Measurements from ENCODE around the gene UNCX.
A peak's percentile ranks its signal among the peaks of the same experiment; 100 is the strongest.

UNCX gene

GRCh38 chr7:1225441-1226185 is 7.1 kb upstream of the UNCX start:
- H3K4me3 ChIP-seq (ENCODE audit: control insufficient read depth, low read depth, low read length) = no peak overlapping the region
- TF ChIP-seq CTCF (IDR thresholded peaks at IDR 0.05; ENCODE audit: control insufficient read depth, insufficient read depth, low read depth, low read length, missing control alignments) = peak; percentile 61
- no peak for DNase-seq (ENCODE audit: low read depth)

- no peak for TF ChIP-seq CTCF (IDR thresholded peaks at IDR 0.05; ENCODE audit: control insufficient read depth, insufficient read depth, low read depth, low read length, missing control alignments)
- no peak overlapping the region for H3K4me3 ChIP-seq (ENCODE audit: control insufficient read depth, low read depth, low read length)
- DNase-seq (ENCODE audit: low read depth) = no peak
These were observed 6.3 kb upstream of the UNCX start for GRCh38 chr7:1226186-1226901.

- no peak for DNase-seq (ENCODE audit: low read depth)
- H3K4me3 ChIP-seq (ENCODE audit: control insufficient read depth, low read depth, low read length) = no peak overlapping the region
- TF ChIP-seq CTCF (IDR thresholded peaks at IDR 0.05; ENCODE audit: control insufficient read depth, insufficient read depth, low read depth, low read length, missing control alignments) = no peak
These were observed 5.4 kb upstream of the UNCX start for GRCh38 chr7:1227071-1227804.

DNA sequence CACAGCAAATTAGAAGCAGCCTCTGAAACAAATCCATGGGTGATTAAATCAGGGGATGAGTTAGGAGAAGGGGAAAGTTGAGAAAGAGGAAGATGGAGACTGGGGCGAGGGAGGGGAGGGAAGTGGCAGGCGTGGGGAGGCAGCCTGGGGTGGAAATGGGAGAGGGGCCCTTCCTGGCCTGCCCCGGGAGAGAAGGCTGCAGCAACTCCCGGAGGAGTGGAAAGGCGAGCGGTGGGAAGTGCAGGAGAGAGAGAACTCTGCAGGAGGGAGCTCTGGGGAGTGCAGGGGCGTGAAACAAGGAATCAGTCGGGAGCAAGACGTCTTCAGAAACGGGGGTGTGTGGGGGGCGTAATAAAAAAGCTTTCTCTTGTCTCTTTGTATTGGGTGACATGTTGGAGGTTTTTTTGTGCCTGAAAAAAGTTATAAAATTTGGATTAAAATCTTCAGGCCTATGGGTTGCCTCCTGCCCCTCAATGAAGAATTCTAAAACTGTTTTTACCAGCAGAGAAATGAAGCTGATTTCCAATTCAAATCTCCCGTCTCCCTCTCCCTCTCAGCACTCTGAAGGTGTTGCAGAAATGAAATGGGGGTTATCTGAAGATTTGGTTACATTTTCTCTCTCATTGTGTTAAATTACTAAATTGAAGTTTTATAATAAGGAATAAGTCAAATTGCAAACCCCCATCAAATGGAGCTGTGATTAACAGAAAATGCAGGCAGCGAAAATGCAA is 4.7 kb upstream of the UNCX start:
- no peak overlapping the region for H3K4me3 ChIP-seq (ENCODE audit: control insufficient read depth, low read depth, low read length)
- TF ChIP-seq CTCF (IDR thresholded peaks at IDR 0.05; ENCODE audit: control insufficient read depth, insufficient read depth, low read depth, low read length, missing control alignments) = no peak
- DNase-seq (ENCODE audit: low read depth) = no peak

DNA sequence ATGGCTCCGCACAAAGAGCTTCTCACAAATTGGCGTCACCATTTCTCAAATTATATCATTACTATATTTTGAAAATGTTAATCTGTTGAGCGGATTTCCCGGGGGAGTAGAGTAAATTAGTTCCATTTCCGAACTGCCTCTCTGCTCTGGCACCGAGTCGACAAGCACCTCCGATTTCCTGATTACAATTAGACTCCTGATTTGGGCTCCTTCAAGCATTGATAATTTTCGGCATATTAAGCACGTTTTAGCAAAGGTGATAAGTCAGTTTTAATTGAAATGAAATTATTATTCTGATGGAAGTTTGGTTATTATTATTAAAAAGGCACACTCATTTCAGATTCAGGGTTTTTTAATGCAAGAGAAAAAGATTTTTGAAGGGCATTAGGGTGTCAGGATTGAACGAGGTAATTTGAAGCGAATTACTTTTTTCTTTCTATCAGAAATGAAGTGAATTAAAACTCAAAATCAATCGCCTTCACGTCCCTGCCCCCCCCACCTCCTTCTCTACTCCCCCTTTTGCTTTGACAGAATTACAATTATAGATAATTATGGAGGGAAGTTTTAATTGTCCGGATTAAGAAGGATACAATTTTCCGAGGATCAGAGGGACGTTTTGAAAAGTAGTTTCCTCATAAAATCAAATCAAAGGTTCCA is 4.0 kb upstream of the UNCX start:
- TF ChIP-seq CTCF (IDR thresholded peaks at IDR 0.05; ENCODE audit: control insufficient read depth, insufficient read depth, low read depth, low read length, missing control alignments) = no peak
- H3K4me3 ChIP-seq (ENCODE audit: control insufficient read depth, low read depth, low read length) = no peak overlapping the region
- DNase-seq (ENCODE audit: low read depth) = no peak
